Left lung (tissue), 10 donors: ENCODE measurements around the gene PPP2R2B. TPM values are rescaled to one million over a fixed set of nuclear protein-coding genes. Genes with fewer than 3 reads are reported as not detected.
"Not testable (repeated sequence)": the region's sequence is repeated elsewhere in the genome, so short reads cannot be mapped to it uniquely, and the experiment has no call there.

Experiments used
- ATAC-seq: fragments of 200-7000 bp; cut with Tn5 transposase; one replicate; pipeline ENCODE4 v1.9.1; 2020; ENCODE audit warnings: moderate library complexity
- DNase-seq, 4 donors: peaks; one replicate each; pipeline ENCODE4 v3.0.0-alpha.2; 2013 to 2020
- H3K27ac ChIP-seq, 2 donors: fragments of 200-600 bp; sonication (generic) in 1 of 2; one replicate each; pipeline versions ENCODE4 v1.5.0 to v1.8.0; 2020 to 2021
- H3K27me3 ChIP-seq, 2 donors: fragments of 200-600 bp; sonication (generic) in 1 of 2; one replicate each; pipeline versions ENCODE4 v1.5.0 to v1.8.0; 2020 to 2021
- H3K36me3 ChIP-seq, 2 donors: fragments of 200-600 bp; sonication (generic) in 1 of 2; one replicate each; pipeline versions ENCODE4 v1.5.0 to v1.8.0; 2020 to 2021
- H3K4me1 ChIP-seq, 2 donors: fragments of 200-600 bp; one replicate each; pipeline ENCODE4 v1.8.0; 2021
- H3K4me3 ChIP-seq, 2 donors: fragments of 200-600 bp; sonication (generic) in 1 of 2; one replicate each; pipeline versions ENCODE4 v1.5.0 to v1.8.0; 2020 to 2021; ENCODE audit warnings: mild to moderate bottlenecking in 1 of 2
- H3K9me3 ChIP-seq, 2 donors: fragments of 200-600 bp; sonication (generic) in 1 of 2; one replicate each; pipeline versions ENCODE4 v1.5.0 to v1.8.0; 2020 to 2021
- intact Hi-C, 2 donors: fragments of 100-400 bp; cut with DNase I; formaldehyde crosslinking; loops; one replicate each; pipeline versions ENCODE4 v1.11.2 to v1.14.2; 2022
- polyA plus RNA-seq, 6 donors: library from polyadenylated mRNA; unstranded; fragments of 120-200 nt; gene quantifications; one replicate each; pipeline ENCODE4 v1.2.1, GENCODE V29; 2013; ENCODE audit not compliant: insufficient read length in 6 of 6
- total RNA-seq, 2 donors: library from RNA; stranded (reverse); fragmentation: NEBNext Ultra II Directional; extraction: Animal tissue kit (Norgen Biotek cat#: 25700); gene quantifications; one replicate each; pipeline ENCODE4 v1.2.1, GENCODE V29; 2021
- TF ChIP-seq, protein P1 (sequence below), 2 donors: fragments of 200-600 bp; sonication (generic) in 1 of 2; IDR thresholded peaks; one replicate each; pipeline versions ENCODE4 v1.5.0 to v1.8.0; 2021; ENCODE audit warnings: antibody characterized with exemption in 2 of 2
- donor health status: DM: no; HTN: yes; CAD: no.
- donor health status: DM: no; HTN: no; CAD: no.

PPP2R2B gene
- total and polyA plus RNA-seq, 8 donors, result 0.23 to 1.5 (median 0.43) TPM

DNA sequence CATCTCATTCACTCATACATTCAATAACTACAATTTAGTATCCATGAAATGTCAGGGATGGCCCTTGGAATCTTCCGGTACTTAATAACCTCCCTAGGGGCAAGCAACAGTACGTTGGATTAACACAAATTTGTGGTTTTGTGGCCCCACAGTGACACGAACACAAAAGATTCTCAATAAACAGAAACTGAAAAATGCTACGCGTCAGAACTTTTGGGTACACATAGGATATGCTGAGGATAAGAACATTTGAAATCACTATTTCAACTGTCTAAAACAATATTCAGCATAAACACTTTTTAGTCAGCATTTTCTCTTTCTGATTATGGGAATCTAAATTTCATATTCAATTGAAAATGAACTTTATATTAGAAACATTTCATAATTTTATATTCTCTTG is 255.5 kb downstream of the PPP2R2B start:
- TF ChIP-seq, protein P1, sequence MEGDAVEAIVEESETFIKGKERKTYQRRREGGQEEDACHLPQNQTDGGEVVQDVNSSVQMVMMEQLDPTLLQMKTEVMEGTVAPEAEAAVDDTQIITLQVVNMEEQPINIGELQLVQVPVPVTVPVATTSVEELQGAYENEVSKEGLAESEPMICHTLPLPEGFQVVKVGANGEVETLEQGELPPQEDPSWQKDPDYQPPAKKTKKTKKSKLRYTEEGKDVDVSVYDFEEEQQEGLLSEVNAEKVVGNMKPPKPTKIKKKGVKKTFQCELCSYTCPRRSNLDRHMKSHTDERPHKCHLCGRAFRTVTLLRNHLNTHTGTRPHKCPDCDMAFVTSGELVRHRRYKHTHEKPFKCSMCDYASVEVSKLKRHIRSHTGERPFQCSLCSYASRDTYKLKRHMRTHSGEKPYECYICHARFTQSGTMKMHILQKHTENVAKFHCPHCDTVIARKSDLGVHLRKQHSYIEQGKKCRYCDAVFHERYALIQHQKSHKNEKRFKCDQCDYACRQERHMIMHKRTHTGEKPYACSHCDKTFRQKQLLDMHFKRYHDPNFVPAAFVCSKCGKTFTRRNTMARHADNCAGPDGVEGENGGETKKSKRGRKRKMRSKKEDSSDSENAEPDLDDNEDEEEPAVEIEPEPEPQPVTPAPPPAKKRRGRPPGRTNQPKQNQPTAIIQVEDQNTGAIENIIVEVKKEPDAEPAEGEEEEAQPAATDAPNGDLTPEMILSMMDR (IDR thresholded peaks at IDR 0.05), result no peak
- intact Hi-C loops, result no loop called here
- ATAC-seq, result no peak

DNA sequence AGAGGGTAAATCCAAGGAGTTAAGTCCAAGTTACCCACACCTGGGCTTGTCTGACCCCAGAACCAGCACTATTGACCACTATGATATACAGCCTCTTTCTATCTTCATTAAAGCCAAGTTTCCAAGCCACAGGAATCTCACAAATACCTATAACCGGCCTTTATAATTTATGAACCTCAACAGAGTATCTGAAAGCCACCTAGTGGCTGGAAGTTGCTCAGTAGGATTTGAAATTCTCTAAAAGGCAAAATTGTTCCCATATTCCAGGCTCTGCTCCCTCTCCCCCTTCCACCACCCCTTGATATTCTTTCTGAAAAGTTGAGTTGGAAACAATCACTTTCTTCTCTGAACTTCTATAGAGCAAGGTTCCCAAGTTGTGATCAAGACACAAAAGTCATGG is 256.2 kb downstream of the PPP2R2B start:
- no peak overlapping the region for H3K4me3 ChIP-seq
- no peaks in the 10 kb centered on the region for H3K4me1 ChIP-seq
- intact Hi-C loops, result no loop called here
- ATAC-seq (no peak), DNase-seq (no peak)
- no peak overlapping the region for H3K27ac ChIP-seq
- TF ChIP-seq, protein P1 (IDR thresholded peaks at IDR 0.05), result peak in 1 of 2 donors; percentile 9
- H3K36me3 ChIP-seq, result no peaks in the 10 kb centered on the region
- H3K9me3 ChIP-seq, result no peaks in the 10 kb centered on the region
- H3K27me3 ChIP-seq, result no peaks in the 10 kb centered on the region

More for the DNA sequence above, 255.5 kb downstream of the PPP2R2B start:
- Histone ChIP-seq H3K36me3 (no peaks in the 10 kb centered on the region), H3K4me3 (no peak overlapping the region), H3K27ac (no peak overlapping the region), H3K9me3 (no peaks in the 10 kb centered on the region), H3K27me3 (no peaks in the 10 kb centered on the region), H3K4me1 (no peaks in the 10 kb centered on the region)
- no peak for DNase-seq

DNA sequence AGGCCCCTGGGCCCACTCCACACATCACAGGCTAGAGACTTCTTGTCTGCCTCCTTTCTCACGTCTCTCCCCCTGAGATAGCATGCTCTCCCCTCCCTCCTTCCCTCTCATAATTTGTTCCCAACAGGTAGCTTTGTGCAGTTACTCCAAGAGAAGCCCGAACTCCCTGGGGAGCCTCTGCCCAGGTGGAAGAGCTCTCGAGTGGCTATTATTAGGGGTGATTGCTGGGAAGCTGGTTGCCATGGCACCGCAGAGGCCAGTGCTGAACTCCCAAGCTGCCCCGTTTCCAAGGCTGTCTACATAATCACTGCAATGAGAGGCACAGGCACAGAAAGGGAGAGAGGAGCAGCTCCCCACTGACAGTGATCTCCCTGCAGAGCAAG is 257.9 kb downstream of the PPP2R2B start:
- no peak for ATAC-seq
- TF ChIP-seq, protein P1 (IDR thresholded peaks at IDR 0.05), result no peak
- Histone ChIP-seq H3K27me3 (no peaks in the 10 kb centered on the region), H3K9me3 (peaks cover 0 to 5% of the 10 kb centered on the region in 2 donors), H3K4me3 (no peak overlapping the region), H3K4me1 (no peaks in the 10 kb centered on the region), H3K36me3 (no peaks in the 10 kb centered on the region), H3K27ac (no peak overlapping the region)
- no peak for DNase-seq
- intact Hi-C loops, result no loop called here

DNA sequence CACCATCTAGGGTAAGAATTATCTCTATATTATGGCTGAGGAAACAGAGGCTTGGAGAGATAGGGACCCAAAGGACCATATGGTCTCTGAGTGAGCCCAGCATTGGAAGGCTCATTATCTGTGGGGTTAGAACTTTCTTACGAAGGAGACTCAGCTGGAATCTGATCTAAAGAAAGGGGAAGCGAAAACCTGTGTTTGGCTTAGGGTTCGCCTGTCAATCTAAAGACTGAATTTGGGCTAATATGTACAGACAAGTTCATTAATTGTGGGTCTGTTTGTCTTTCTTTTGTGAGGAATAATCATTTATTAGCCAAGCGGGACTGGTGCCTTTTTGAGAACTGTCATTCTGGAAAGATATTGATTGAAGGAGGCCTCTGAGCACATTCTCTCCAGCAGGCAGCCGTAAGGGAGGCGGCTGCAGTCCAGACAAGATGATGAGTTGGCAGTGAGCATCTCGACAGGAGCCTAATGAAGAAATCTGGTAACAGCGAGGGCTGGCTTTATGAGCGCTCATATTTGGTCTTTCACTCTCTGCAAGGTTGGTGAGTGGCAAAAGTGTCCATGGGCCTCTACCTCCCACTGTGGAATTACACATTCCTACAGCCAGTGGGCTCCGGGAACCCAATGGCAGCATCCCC is 258.4 kb downstream of the PPP2R2B start:
- Histone ChIP-seq H3K4me1 (no peaks in the 10 kb centered on the region), H3K27ac (no peak overlapping the region), H3K4me3 (no peak overlapping the region), H3K27me3 (no peaks in the 10 kb centered on the region), H3K9me3 (peaks cover 0 to 8% of the 10 kb centered on the region in 2 donors), H3K36me3 (no peaks in the 10 kb centered on the region)
- intact Hi-C loops, result no loop called here
- ATAC-seq, result no peak
- DNase-seq, result no peak
- TF ChIP-seq, protein P1 (IDR thresholded peaks at IDR 0.05), result no peak

DNA sequence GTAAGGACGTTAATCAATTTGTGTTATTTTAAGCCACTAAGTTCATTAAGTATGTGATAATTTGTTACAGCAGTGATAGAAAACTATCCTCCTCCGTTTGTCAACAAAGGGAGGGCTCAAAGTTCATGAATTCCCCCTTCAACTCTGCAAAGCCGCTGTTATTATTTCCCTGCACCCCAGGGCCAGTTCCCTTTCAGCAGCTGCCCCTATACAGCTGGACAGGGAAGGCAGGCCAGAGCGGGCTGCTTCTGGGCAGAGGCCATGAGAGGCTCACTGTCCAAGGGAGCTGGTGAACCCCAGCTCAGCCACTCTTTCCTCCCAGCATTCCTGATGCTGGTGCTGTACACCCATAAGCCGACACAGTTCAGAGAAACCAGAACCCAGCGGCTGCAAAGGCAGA is 260.1 kb downstream of the PPP2R2B start:
- H3K4me3 ChIP-seq, result no peak overlapping the region
- H3K27me3 ChIP-seq, result no peaks in the 10 kb centered on the region
- H3K9me3 ChIP-seq, result peaks cover 0 to 8% of the 10 kb centered on the region in 2 donors
- TF ChIP-seq, protein P1 (IDR thresholded peaks at IDR 0.05), result no peak
- no peaks in the 10 kb centered on the region for H3K36me3 ChIP-seq
- no peak overlapping the region for H3K27ac ChIP-seq
- ATAC-seq, result no peak
- no peak for DNase-seq
- no peaks in the 10 kb centered on the region for H3K4me1 ChIP-seq
- intact Hi-C loops, result no loop called here

DNA sequence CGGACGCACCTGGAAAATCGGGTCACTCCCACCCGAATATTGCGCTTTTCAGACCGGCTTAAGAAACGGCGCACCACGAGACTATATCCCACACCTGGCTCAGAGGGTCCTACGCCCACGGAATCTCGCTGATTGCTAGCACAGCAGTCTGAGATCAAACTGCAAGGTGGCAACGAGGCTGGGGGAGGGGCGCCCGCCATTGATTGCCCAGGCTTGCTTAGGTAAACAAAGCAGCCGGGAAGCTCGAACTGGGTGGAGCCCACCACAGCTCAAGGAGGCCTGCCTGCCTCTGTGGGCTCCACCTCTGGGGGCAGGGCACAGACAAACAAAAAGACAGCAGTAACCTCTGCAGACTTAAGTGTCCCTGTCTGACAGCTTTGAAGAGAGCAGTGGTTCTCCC is 268.8 kb downstream of the PPP2R2B start:
- intact Hi-C loops, H3K9me3 ChIP-seq, H3K4me3 ChIP-seq, H3K36me3 ChIP-seq, H3K27me3 ChIP-seq, ATAC-seq, H3K4me1 ChIP-seq, H3K27ac ChIP-seq, DNase-seq: not testable (repeated sequence)
